A549 (cell line): Measurements from ENCODE around the gene POLE2. TPM values are rescaled to one million over a fixed set of nuclear protein-coding genes. Genes with fewer than 3 reads are reported as not detected.

Experiments used
- ATAC-seq, 2 experiments: fragments of 200-7000 bp in 1 of 2; fragments of >200 bp in 1 of 2; cut with Nextera tagmentation in 1 of 2; cut with Tn5 transposase in 1 of 2; 3 replicates each; pipeline versions ENCODE4 v1.8.0 to v1.9.1; 2018 to 2020; ENCODE audit warnings: mild to moderate bottlenecking in 1 of 2, moderate library complexity in 1 of 2
- CTCF ChIA-PET: fragments of 300-600 bp; sonication (Branson Sonifier 250); formaldehyde crosslinking; extraction: SDS; loops from one replicate; lab custom pipeline; 2021; ENCODE audit warnings: antibody characterized with exemption, inconsistent platforms; lab: Yijun Ruan, JAX
- POLR2A ChIA-PET: fragments of 350-600 bp; formaldehyde crosslinking; extraction: SDS; loops from one replicate; lab custom pipeline; 2021; ENCODE audit warnings: antibody characterized with exemption, inconsistent platforms; lab: Yijun Ruan, JAX
- DNase-seq, 2 experiments: peaks; one replicate each; pipeline versions ENCODE4 v3.0.0 to v3.0.0-alpha.2; 2011 to 2016; ENCODE audit warnings: low read depth in 1 of 2, low spot score in 1 of 2
- FAIRE-seq: peaks from 2 replicates; lab custom pipeline; 2011; peaks lifted over from hg19 to GRCh38; lab: Jason Lieb, UNC
- H3K27ac ChIP-seq, 2 experiments: fragments of >200 bp; sonication (Bioruptor Twin); formaldehyde crosslinking; 3 replicates each; pipeline ENCODE4 v1.5.1; 2016 to 2017
- H3K4me1 ChIP-seq: fragments of >200 bp; sonication (Bioruptor Twin); formaldehyde crosslinking; 3 replicates; pipeline ENCODE4 v1.6.1; 2016
- H3K4me2 ChIP-seq: fragments of >200 bp; sonication (Bioruptor Twin); formaldehyde crosslinking; 3 replicates; pipeline ENCODE4 v1.6.1; 2016
- H3K4me3 ChIP-seq: fragments of >200 bp; sonication (Bioruptor Twin); formaldehyde crosslinking; 3 replicates; pipeline ENCODE4 v1.5.1; 2016
- H3K9me3 ChIP-seq: fragments of >200 bp; sonication (Bioruptor Twin); formaldehyde crosslinking; 3 replicates; pipeline ENCODE4 v1.6.1; 2016
- CBX2 ChIP-seq: fragments of 200-600 bp; sonication (generic); IDR thresholded peaks from 2 replicates; pipeline ENCODE4 v1.6.1; 2016; ENCODE audit warnings: low read depth, mild to moderate bottlenecking, borderline replicate concordance
- CEBPB ChIP-seq, 2 experiments: fragments of >200 bp in 1 of 2; sonication (Bioruptor Twin) in 1 of 2; formaldehyde crosslinking in 1 of 2; IDR thresholded peaks; 2 replicates each; pipeline ENCODE4 v1.6.1; 2012 to 2016
- CHD2 ChIP-seq: fragments of 150-350 bp; IDR thresholded peaks from 2 replicates; pipeline ENCODE4 v1.6.1; 2014; ENCODE audit warnings: low read length; ENCODE audit not compliant: partially characterized antibody
- E2F6 ChIP-seq: IDR thresholded peaks from 2 replicates; pipeline ENCODE4 v1.6.1; 2012; ENCODE audit warnings: low read depth, borderline replicate concordance
- FOSL2 ChIP-seq, 2 experiments: fragments of 450-650 bp in 1 of 2; fragments of >200 bp in 1 of 2; sonication (Bioruptor Twin) in 1 of 2; formaldehyde crosslinking; IDR thresholded peaks; 2 replicates each; pipeline versions ENCODE4 v1.5.0 to v1.6.1; 2016 to 2020; ENCODE audit warnings: mild to moderate bottlenecking in 1 of 2, moderate library complexity in 1 of 2
- FOXS1 ChIP-seq: fragments of 250-450 bp; sonication (Bioruptor Pico); IDR thresholded peaks from 2 replicates; pipeline ENCODE4 v1.5.0; 2020; ENCODE audit warnings: mild to moderate bottlenecking, moderate library complexity
- HDAC2 ChIP-seq: fragments of 200-600 bp; sonication (generic); IDR thresholded peaks from 2 replicates; pipeline ENCODE4 v1.6.1; 2016
- HES2 ChIP-seq: fragments of >200 bp; sonication (Bioruptor Twin); formaldehyde crosslinking; IDR thresholded peaks from 2 replicates; pipeline ENCODE4 v1.6.1; 2016
- HOXB5 ChIP-seq: fragments of 250-450 bp; sonication (Bioruptor Pico); IDR thresholded peaks from 2 replicates; pipeline ENCODE4 v1.5.0; 2020; ENCODE audit warnings: mild to moderate bottlenecking, moderate library complexity
- JUN ChIP-seq, 2 experiments: fragments of >200 bp; sonication (Bioruptor Twin); formaldehyde crosslinking; IDR thresholded peaks; 2 replicates in 1 of 2; 3 replicates in 1 of 2; pipeline ENCODE4 v1.6.1; 2016 to 2017
- KDM1A ChIP-seq: fragments of 200-600 bp; sonication (generic); IDR thresholded peaks from 2 replicates; pipeline ENCODE4 v1.6.1; 2016; ENCODE audit warnings: low read depth, mild to moderate bottlenecking
- KDM5A ChIP-seq: fragments of 200-600 bp; sonication (generic); IDR thresholded peaks from 2 replicates; pipeline ENCODE4 v1.6.1; 2016; ENCODE audit warnings: antibody characterized with exemption, mild to moderate bottlenecking
- MAFK ChIP-seq: fragments of 450-650 bp; IDR thresholded peaks from 2 replicates; pipeline ENCODE4 v1.6.1; 2014; ENCODE audit not compliant: partially characterized antibody
- MYC ChIP-seq: IDR thresholded peaks from 2 replicates; pipeline ENCODE4 v1.6.1; 2012; ENCODE audit warnings: mild to moderate bottlenecking, inconsistent platforms, low read length, improper control_type of control experiment, borderline replicate concordance
- PHF8 ChIP-seq: fragments of 200-600 bp; sonication (generic); IDR thresholded peaks from 2 replicates; pipeline ENCODE4 v1.6.1; 2016; ENCODE audit warnings: low read depth, mild to moderate bottlenecking, antibody characterized with exemption, moderate library complexity, borderline replicate concordance
- POLR2A ChIP-seq: IDR thresholded peaks from 2 replicates; pipeline ENCODE4 v1.6.1; 2012; ENCODE audit warnings: mild to moderate bottlenecking, low read length
- RAD21 ChIP-seq, 2 experiments: fragments of >200 bp in 1 of 2; sonication (Bioruptor Twin) in 1 of 2; formaldehyde crosslinking in 1 of 2; IDR thresholded peaks in 1 of 2; conservative IDR thresholded peaks in 1 of 2; 2 replicates in 1 of 2; 3 replicates in 1 of 2; pipeline ENCODE4 v1.6.1; 2012 to 2018; ENCODE audit warnings: inconsistent platforms in 1 of 2
- RARB ChIP-seq: fragments of 250-450 bp; sonication (Bioruptor Pico); IDR thresholded peaks from 2 replicates; pipeline ENCODE4 v1.8.0; 2021; ENCODE audit warnings: mild to moderate bottlenecking, moderate library complexity
- RCOR1 ChIP-seq: fragments of 150-350 bp; IDR thresholded peaks from 2 replicates; pipeline ENCODE4 v1.6.1; 2014; ENCODE audit warnings: antibody characterized with exemption, low read length, low read depth
- RFX5 ChIP-seq: fragments of 450-650 bp; IDR thresholded peaks from 2 replicates; pipeline ENCODE4 v1.7.1; 2014; ENCODE audit warnings: antibody characterized with exemption, mild to moderate bottlenecking, moderate library complexity
- SMC3 ChIP-seq: fragments of >200 bp; sonication (Bioruptor Twin); formaldehyde crosslinking; IDR thresholded peaks from 3 replicates; pipeline ENCODE4 v1.6.1; 2018; ENCODE audit warnings: inconsistent platforms
- SREBF2 ChIP-seq: fragments of 450-650 bp; IDR thresholded peaks from 2 replicates; pipeline ENCODE4 v1.6.1; 2014; ENCODE audit warnings: mild to moderate bottlenecking, moderate library complexity
- TFCP2L1 ChIP-seq: fragments of 250-450 bp; sonication (Bioruptor Pico); IDR thresholded peaks from 2 replicates; pipeline ENCODE4 v1.5.0; 2021; ENCODE audit warnings: mild to moderate bottlenecking
- ZNF302 ChIP-seq: fragments of 250-450 bp; sonication (Bioruptor Pico); IDR thresholded peaks from 2 replicates; pipeline ENCODE4 v1.9.0; 2021; ENCODE audit warnings: inconsistent platforms, mild to moderate bottlenecking, moderate library complexity
- WGBS: methylation state at CpG from one replicate; pipeline ENCODE4 v1.1.6; 2017; ENCODE audit errors: missing lambda C conversion rate; 5-methylcytosine and 5-hydroxymethylcytosine counted together
- polyA plus RNA-seq, 4 experiments: library from polyadenylated mRNA; depleted of rRNA in 3 of 4; stranded (reverse); fragments of >200 nt; fragmentation: RNase III in 1 of 4; extraction: RNeasy Plus Mini Kit Qiagen cat#74134 plus additional on column Dnase treatment in 1 of 4; gene quantifications; 2 replicates in 3 of 4; 3 replicates in 1 of 4; pipeline ENCODE4 v1.2.3, GENCODE V29; 2011 to 2017
- TF ChIP-seq, protein P1 (sequence below): fragments of >200 bp; sonication (Bioruptor Twin); formaldehyde crosslinking; IDR thresholded peaks from 3 replicates; pipeline ENCODE4 v1.6.1; 2016
- TF ChIP-seq, protein P2 (sequence below): fragments of 250-450 bp; sonication (Bioruptor Pico); IDR thresholded peaks from 2 replicates; pipeline ENCODE4 v1.5.0; 2021; ENCODE audit warnings: mild to moderate bottlenecking, moderate library complexity, borderline replicate concordance
- TF ChIP-seq, protein P3 (sequence below): fragments of 200-600 bp; sonication (generic); IDR thresholded peaks from 2 replicates; pipeline ENCODE4 v1.6.1; 2016; ENCODE audit warnings: antibody characterized with exemption, mild to moderate bottlenecking, moderate library complexity
- TF ChIP-seq, protein P4 (sequence below): IDR thresholded peaks from 2 replicates; pipeline ENCODE4 v1.6.1; 2012

POLE2 gene
- polyA plus RNA-seq, 2 of the 4 experiments (the other 2 are of a cell fraction), result 20.2 to 28.1 TPM

- H3K4me2 ChIP-seq, result peak within 1 kb of the TSS; percentile 88
- ChIA-PET POLR2A (interaction anchor here (0.8 to 2.8 kb wide), 5 partner anchors 9 to 35 kb away, joined by 3 to 27 read pairs (median 7); partner anchors contain the start of genes MGAT2, RPL36AL and RPS29), CTCF (interaction anchor here (1.0 to 1.9 kb wide), 6 partner anchors 9 to 24 kb away, joined by 3 to 14 read pairs (median 4); partner anchors contain the start of genes MGAT2 and RPS29)
- H3K27ac ChIP-seq, result peak within 1 kb of the TSS; percentile 92 to 96
- WGBS, result 1% methylated on average over 42 of the region's 77 CpGs
- peak within 1 kb of the TSS; percentile 62 for H3K4me3 ChIP-seq
- TF ChIP-seq, protein P1, sequence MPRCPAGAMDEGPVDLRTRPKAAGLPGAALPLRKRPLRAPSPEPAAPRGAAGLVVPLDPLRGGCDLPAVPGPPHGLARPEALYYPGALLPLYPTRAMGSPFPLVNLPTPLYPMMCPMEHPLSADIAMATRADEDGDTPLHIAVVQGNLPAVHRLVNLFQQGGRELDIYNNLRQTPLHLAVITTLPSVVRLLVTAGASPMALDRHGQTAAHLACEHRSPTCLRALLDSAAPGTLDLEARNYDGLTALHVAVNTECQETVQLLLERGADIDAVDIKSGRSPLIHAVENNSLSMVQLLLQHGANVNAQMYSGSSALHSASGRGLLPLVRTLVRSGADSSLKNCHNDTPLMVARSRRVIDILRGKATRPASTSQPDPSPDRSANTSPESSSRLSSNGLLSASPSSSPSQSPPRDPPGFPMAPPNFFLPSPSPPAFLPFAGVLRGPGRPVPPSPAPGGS, result no peak
- TF ChIP-seq TFCP2L1 (CRISPR knock-in tag) (peak; percentile 71; the same call in 1 of the 2 replicates), MAFK (no peak), CHD2 (peak; percentile 85), CEBPB (IDR thresholded peaks at IDR 0.05) (no peak), ZNF302 (no peak), HDAC2 (peak; percentile 4; the same call in 1 of the 2 replicates), POLR2A (peak; percentile 71), PHF8 (peak; percentile 27; the same call in 1 of the 2 replicates), JUN (IDR thresholded peaks at IDR 0.05) (peak; percentile 89 to 97), KDM1A (no peak), KDM5A (0 out of 2 replicates have a peak, but pooled peaks have one; percentile 59), RAD21 (conservative IDR thresholded peaks at IDR 0.05 in 1 of 2, IDR thresholded peaks at IDR 0.05 in 1 of 2) (no peak), RCOR1 (no peak), E2F6 (peak; percentile 76; the same call in 1 of the 2 replicates), HES2 (no peak), RARB (CRISPR knock-in tag) (0 out of 2 replicates have a peak, but pooled peaks have one; percentile 37), MYC (peak; percentile 35; the same call in 1 of the 2 replicates), RFX5 (0 out of 2 replicates have a peak, but pooled peaks have one; percentile 17), SMC3 (no peak), FOSL2 (IDR thresholded peaks at IDR 0.05) (no peak), FOSL2 (CRISPR knock-in tag; IDR thresholded peaks at IDR 0.05) (peak; percentile 14; the same call in 1 of the 2 replicates), HOXB5 (CRISPR knock-in tag) (no peak), CBX2 (no peak), SREBF2 (no peak), FOXS1 (no peak)
- TF ChIP-seq, protein P2, sequence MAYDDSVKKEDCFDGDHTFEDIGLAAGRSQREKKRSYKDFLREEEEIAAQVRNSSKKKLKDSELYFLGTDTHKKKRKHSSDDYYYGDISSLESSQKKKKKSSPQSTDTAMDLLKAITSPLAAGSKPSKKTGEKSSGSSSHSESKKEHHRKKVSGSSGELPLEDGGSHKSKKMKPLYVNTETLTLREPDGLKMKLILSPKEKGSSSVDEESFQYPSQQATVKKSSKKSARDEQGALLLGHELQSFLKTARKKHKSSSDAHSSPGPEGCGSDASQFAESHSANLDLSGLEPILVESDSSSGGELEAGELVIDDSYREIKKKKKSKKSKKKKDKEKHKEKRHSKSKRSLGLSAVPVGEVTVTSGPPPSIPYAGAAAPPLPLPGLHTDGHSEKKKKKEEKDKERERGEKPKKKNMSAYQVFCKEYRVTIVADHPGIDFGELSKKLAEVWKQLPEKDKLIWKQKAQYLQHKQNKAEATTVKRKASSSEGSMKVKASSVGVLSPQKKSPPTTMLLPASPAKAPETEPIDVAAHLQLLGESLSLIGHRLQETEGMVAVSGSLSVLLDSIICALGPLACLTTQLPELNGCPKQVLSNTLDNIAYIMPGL (CRISPR knock-in tag), result 0 out of 2 replicates have a peak, but pooled peaks have one; percentile 23
- TF ChIP-seq, protein P3, sequence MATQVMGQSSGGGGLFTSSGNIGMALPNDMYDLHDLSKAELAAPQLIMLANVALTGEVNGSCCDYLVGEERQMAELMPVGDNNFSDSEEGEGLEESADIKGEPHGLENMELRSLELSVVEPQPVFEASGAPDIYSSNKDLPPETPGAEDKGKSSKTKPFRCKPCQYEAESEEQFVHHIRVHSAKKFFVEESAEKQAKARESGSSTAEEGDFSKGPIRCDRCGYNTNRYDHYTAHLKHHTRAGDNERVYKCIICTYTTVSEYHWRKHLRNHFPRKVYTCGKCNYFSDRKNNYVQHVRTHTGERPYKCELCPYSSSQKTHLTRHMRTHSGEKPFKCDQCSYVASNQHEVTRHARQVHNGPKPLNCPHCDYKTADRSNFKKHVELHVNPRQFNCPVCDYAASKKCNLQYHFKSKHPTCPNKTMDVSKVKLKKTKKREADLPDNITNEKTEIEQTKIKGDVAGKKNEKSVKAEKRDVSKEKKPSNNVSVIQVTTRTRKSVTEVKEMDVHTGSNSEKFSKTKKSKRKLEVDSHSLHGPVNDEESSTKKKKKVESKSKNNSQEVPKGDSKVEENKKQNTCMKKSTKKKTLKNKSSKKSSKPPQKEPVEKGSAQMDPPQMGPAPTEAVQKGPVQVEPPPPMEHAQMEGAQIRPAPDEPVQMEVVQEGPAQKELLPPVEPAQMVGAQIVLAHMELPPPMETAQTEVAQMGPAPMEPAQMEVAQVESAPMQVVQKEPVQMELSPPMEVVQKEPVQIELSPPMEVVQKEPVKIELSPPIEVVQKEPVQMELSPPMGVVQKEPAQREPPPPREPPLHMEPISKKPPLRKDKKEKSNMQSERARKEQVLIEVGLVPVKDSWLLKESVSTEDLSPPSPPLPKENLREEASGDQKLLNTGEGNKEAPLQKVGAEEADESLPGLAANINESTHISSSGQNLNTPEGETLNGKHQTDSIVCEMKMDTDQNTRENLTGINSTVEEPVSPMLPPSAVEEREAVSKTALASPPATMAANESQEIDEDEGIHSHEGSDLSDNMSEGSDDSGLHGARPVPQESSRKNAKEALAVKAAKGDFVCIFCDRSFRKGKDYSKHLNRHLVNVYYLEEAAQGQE, result peak; percentile 80
- TF ChIP-seq, protein P4, sequence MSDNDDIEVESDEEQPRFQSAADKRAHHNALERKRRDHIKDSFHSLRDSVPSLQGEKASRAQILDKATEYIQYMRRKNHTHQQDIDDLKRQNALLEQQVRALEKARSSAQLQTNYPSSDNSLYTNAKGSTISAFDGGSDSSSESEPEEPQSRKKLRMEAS, result peak; percentile 88
- ATAC-seq (peak; percentile 89 to 90), DNase-seq (peak; percentile 79 to 91), FAIRE-seq (no peak)
- H3K9me3 ChIP-seq, result no peaks in the 10 kb centered on the region
- H3K4me1 ChIP-seq, result 0 out of 3 replicates have a peak, but pooled peaks cover 7% of the 10 kb centered on the region
Measured at GRCh38 chr14:49598485-49599300, 89.3 kb downstream of the POLE2 start, which contains the start of gene LRR1. TSS of gene LRR1 (plus strand) at chr14:49598940. CDS start at chr14:49599021, 81 bp downstream.
